Effector CD4-positive, alpha-beta T cell (primary cell): ENCODE results near the gene EIF6.
"Not testable (repeated sequence)": the region's sequence is repeated elsewhere in the genome, so short reads cannot be mapped to it uniquely, and the experiment has no call there.

Experiments
- DNase-seq: peaks from one replicate; pipeline ENCODE4 v3.0.0-alpha.2; 2020

Gene EIF6

GRCh38 chr20:35254448-35254999 is 30.0 kb downstream of the EIF6 start:
- DNase-seq, result no peak

GRCh38 chr20:35253010-35253409 is 31.6 kb downstream of the EIF6 start:
- no peak for DNase-seq

- not testable (repeated sequence) for DNase-seq
Measured at GRCh38 chr20:35252598-35252997, 32.0 kb downstream of the EIF6 start.

- no peak for DNase-seq
Measured at GRCh38 chr20:35252037-35252461, 32.5 kb downstream of the EIF6 start.

- no peak for DNase-seq
Measured at GRCh38 chr20:35251613-35251940, 33.0 kb downstream of the EIF6 start.

- no peak for DNase-seq
Measured at GRCh38 chr20:35248641-35249475, 35.7 kb downstream of the EIF6 start.

- no peak for DNase-seq
Measured at GRCh38 chr20:35246723-35247122, 37.8 kb downstream of the EIF6 start.

GRCh38 chr20:35243986-35244385 is 40.6 kb downstream of the EIF6 start:
- no peak for DNase-seq

GRCh38 chr20:35243317-35243716 is 41.3 kb downstream of the EIF6 start:
- DNase-seq, result no peak

GRCh38 chr20:35240811-35241293 is 43.7 kb downstream of the EIF6 start:
- no peak for DNase-seq

- no peak for DNase-seq
Measured at GRCh38 chr20:35240083-35240810, 44.3 kb downstream of the EIF6 start.

GRCh38 chr20:35238735-35239134 is 45.8 kb downstream of the EIF6 start:
- DNase-seq, result no peak

- DNase-seq, result no peak
Measured at GRCh38 chr20:35238170-35238569, 46.4 kb downstream of the EIF6 start.

GRCh38 chr20:35237486-35237885 is 47.1 kb downstream of the EIF6 start:
- DNase-seq, result no peak

- DNase-seq, result no peak
Measured at GRCh38 chr20:35235881-35236280, 48.7 kb downstream of the EIF6 start.

GRCh38 chr20:35232575-35232974 is 52.0 kb downstream of the EIF6 start:
- no peak for DNase-seq
